ENCODE results near the gene DCDC2C.

DCDC2C gene

GRCh38 chr2:3823748-3824147, 120.4 kb downstream of the DCDC2C start:
- peak; percentile 5 for DNase-seq (ENCODE audit: low read depth)
- TF ChIP-seq CTCF (conservative IDR thresholded peaks at IDR 0.05; ENCODE audit: low read length): no peak
- no peak overlapping the region for H3K4me3 ChIP-seq (ENCODE audit: low read length)

DNA sequence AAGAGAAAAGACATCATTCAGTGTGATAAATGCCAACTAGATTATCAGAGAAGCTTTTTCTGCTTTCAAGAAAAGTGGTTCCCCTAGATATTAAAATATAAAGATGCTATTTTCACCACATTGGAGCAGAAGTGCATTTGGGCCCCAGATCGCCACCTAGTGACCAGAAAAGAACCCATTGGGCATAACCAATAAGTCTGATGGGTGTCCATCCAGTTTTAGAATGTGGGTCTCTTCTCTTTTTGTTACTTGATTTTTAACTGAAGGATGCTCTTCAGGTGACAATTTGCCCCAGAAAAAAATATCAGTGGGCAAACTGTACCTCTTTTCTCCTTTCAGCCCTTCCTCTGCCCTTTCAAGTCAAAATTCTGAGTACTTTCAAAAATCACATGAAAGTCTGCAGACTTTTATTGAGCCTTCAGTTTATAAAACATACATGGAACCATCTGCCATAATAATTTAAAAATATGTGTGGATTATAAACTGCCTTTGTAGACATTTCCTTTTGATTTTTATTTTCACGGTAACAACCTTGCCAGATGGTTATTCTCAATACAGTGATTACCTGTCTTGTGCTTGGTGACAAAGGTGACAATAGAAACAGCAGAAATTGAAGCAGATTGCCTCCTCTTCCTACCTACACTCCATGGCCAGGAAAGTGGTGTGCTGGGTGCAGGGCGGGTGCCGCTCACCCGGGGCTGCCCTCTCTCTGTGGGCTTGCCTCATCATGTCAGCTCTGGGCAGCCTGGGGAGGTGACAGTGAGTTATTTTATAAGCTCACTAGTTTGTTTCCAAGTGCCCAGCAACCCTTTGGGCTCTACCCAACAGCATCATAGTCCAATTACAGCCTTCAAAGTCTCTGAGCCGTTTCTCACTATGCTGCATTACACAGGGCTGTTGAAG, 124.5 kb downstream of the DCDC2C start:
- peak; percentile 53 for TF ChIP-seq CTCF (conservative IDR thresholded peaks at IDR 0.05; ENCODE audit: low read length)
- no peak overlapping the region for H3K4me3 ChIP-seq (ENCODE audit: low read length)
- DNase-seq (ENCODE audit: low read depth): peak; percentile 1

DNA sequence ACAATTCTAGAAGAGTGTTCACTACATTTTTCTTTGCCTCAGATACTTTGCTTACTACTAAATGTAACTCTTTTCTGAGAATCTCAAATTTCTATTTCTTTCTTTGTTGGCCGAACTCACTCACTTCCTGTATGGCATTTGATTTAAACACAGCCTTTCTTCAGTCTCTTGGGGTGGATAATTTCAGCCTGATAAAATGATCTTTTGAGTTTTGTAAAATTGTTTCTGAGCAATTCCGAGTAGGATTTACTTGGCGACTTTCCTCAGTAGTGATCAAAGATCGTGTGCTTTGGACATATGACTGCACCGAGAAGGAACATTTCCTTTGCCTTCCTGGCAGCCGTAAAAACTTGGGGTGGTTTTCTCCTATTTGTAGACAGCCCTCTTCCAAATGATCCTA, 127.4 kb downstream of the DCDC2C start:
- no peak for TF ChIP-seq CTCF (conservative IDR thresholded peaks at IDR 0.05; ENCODE audit: low read length)
- H3K4me3 ChIP-seq (ENCODE audit: low read length): no peak overlapping the region
- no peak for DNase-seq (ENCODE audit: low read depth)

- H3K4me3 ChIP-seq (ENCODE audit: low read length): no peak overlapping the region
- no peak for DNase-seq (ENCODE audit: low read depth)
- TF ChIP-seq CTCF (conservative IDR thresholded peaks at IDR 0.05; ENCODE audit: low read length): no peak
Measured at GRCh38 chr2:3837086-3837485, 133.7 kb downstream of the DCDC2C start.

DNA sequence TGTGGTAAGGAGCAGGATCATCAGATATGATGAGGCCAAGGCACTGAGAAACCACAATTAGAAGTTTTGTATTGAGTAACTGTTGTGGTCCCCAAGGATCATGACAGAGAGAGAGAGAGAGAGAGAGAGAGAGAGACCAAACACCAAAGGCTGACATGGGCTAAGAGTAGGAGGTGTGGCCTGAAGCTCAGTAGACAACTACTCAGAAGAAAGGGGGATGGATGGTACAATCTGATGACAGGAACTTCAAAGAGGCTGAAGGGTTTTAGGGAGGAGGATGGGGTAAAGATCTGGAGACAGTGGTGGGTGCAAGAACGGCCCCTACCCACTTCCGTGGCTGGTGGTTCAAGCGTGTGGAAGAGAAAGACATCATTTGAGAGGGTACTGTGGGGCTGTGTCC, 135.0 kb downstream of the DCDC2C start:
- DNase-seq (ENCODE audit: low read depth): no peak
- no peak for TF ChIP-seq CTCF (conservative IDR thresholded peaks at IDR 0.05; ENCODE audit: low read length)
- no peak overlapping the region for H3K4me3 ChIP-seq (ENCODE audit: low read length)

DNA sequence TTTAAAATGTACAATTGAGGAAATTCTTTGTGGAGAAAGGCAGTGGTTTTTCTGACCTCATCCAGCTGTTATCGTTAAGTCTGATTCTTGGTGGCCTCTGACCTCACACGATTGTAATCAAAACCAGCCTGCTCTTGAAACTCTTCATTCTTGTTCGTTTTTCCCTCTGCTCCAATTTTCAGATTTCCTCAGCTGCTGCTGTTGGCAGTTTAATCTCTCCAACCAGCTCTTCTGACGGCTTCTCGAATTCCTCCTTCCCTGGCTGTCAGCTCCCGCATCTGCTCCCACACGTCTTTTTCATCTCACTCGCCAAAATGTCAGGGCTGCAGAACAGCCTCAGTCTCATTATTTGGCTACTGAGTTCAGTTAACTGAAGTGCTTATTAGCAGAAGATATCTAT, 136.1 kb downstream of the DCDC2C start:
- no peak for TF ChIP-seq CTCF (conservative IDR thresholded peaks at IDR 0.05; ENCODE audit: low read length)
- no peak for DNase-seq (ENCODE audit: low read depth)
- H3K4me3 ChIP-seq (ENCODE audit: low read length): no peak overlapping the region

GRCh38 chr2:3840611-3841155, 137.3 kb downstream of the DCDC2C start:
- DNase-seq (ENCODE audit: low read depth): no peak
- no peak overlapping the region for H3K4me3 ChIP-seq (ENCODE audit: low read length)
- TF ChIP-seq CTCF (conservative IDR thresholded peaks at IDR 0.05; ENCODE audit: low read length): no peak

Data from AG10803 (cell line).